H1 (cell line): ENCODE measurements around the gene KLKB1. TPM values are rescaled to one million over a fixed set of nuclear protein-coding genes. Genes with fewer than 3 reads are reported as not detected.

Source experiments
- CTCF ChIA-PET: fragments of 300-600 bp; sonication (Branson Sonifier 250); formaldehyde crosslinking; loops from one replicate; lab custom pipeline; 2021; ENCODE audit not compliant: partially characterized antibody; lab: Charles Lee
- POLR2A ChIA-PET: fragments of 300-600 bp; sonication (Branson Sonifier 250); formaldehyde crosslinking; loops from one replicate; lab custom pipeline; 2021; ENCODE audit warnings: inconsistent platforms; ENCODE audit not compliant: partially characterized antibody; lab: Charles Lee
- DNase-seq, 2 experiments: peaks; one replicate each; pipeline versions ENCODE4 v3.0.0 to v3.0.0-alpha.2; 2010 to 2022; ENCODE audit warnings: low spot score in 2 of 2, low read depth in 1 of 2, mixed read lengths in 1 of 2
- FAIRE-seq: peaks from 2 replicates; lab custom pipeline; 2011; peaks lifted over from hg19 to GRCh38; lab: Jason Lieb, UNC
- H2AFZ ChIP-seq: 2 replicates; pipeline ENCODE4 v1.8.1; 2012; ENCODE audit warnings: low read length, inconsistent platforms
- H2AK5ac ChIP-seq: 2 replicates; pipeline ENCODE4 v1.6.1; 2013; ENCODE audit warnings: low read depth, low read length
- H2BK120ac ChIP-seq: replicated peaks from 2 replicates; pipeline ENCODE3; 2013; ENCODE audit warnings: low read depth, low read length, inconsistent platforms
- H2BK12ac ChIP-seq: 2 replicates; pipeline ENCODE4 v1.6.1; 2013; ENCODE audit warnings: low read depth, low read length
- H2BK15ac ChIP-seq: 2 replicates; pipeline ENCODE4 v1.6.1; 2013; ENCODE audit warnings: low read length
- H2BK20ac ChIP-seq: 2 replicates; pipeline ENCODE4 v1.6.1; 2013; ENCODE audit warnings: low read length
- H2BK5ac ChIP-seq: 2 replicates; pipeline ENCODE4 v1.6.1; 2013; ENCODE audit warnings: low read depth, low read length
- H3K14ac ChIP-seq: 2 replicates; pipeline ENCODE4 v1.6.1; 2013; ENCODE audit warnings: inconsistent platforms; ENCODE audit not compliant: insufficient read length
- H3K18ac ChIP-seq: 2 replicates; pipeline ENCODE4 v1.6.1; 2013; ENCODE audit warnings: low read length; ENCODE audit errors: extremely low read depth
- H3K23ac ChIP-seq: 2 replicates; pipeline ENCODE4 v1.6.1; 2013; ENCODE audit warnings: inconsistent platforms; ENCODE audit not compliant: insufficient read length
- H3K23me2 ChIP-seq: 2 replicates; pipeline ENCODE4 v1.6.1; 2013; ENCODE audit warnings: low read depth, low read length
- H3K27ac ChIP-seq: 2 replicates; pipeline ENCODE4 v1.6.1; 2011; ENCODE audit warnings: low read depth, low read length, inconsistent platforms
- H3K27me3 ChIP-seq, 4 experiments: replicated peaks in 1 of 4; 1 replicate in 1 of 4; 2 replicates in 3 of 4; pipeline versions ENCODE4 v1.6.1 to v1.8.1; 2011 to 2013; ENCODE audit warnings: low read length in 3 of 4, mild to moderate bottlenecking in 3 of 4, inconsistent platforms in 2 of 4, mixed read lengths in 2 of 4, moderate library complexity in 1 of 4; ENCODE audit not compliant: control insufficient read depth in 3 of 4, insufficient read depth in 3 of 4; ENCODE audit errors: extremely low read depth in 1 of 4
- H3K36me3 ChIP-seq, 4 experiments: 2 replicates each; pipeline versions ENCODE4 v1.6.1 to v1.8.1; 2011 to 2013; ENCODE audit warnings: mild to moderate bottlenecking in 4 of 4, low read length in 3 of 4, moderate library complexity in 2 of 4, control low read depth in 1 of 4, inconsistent platforms in 1 of 4; ENCODE audit not compliant: insufficient read depth in 4 of 4, control insufficient read depth in 2 of 4
- H3K4ac ChIP-seq: replicated peaks from 2 replicates; pipeline ENCODE3; 2013; ENCODE audit warnings: low read length, low read depth, mixed read lengths, inconsistent platforms; ENCODE audit not compliant: insufficient read length
- H3K4me1 ChIP-seq, 4 experiments: replicated peaks in 1 of 4; 1 replicate in 1 of 4; 2 replicates in 3 of 4; pipeline versions ENCODE4 v1.6.1 to v1.8.1; 2011 to 2013; ENCODE audit warnings: low read length in 3 of 4, inconsistent platforms in 2 of 4, mixed read lengths in 1 of 4; ENCODE audit not compliant: insufficient read depth in 4 of 4, control insufficient read depth in 3 of 4
- H3K4me2 ChIP-seq, 2 experiments: 2 replicates each; pipeline versions ENCODE4 v1.6.1 to v1.8.1; 2011 to 2013; ENCODE audit warnings: low read depth in 2 of 2, low read length in 2 of 2, control low read depth in 1 of 2, inconsistent platforms in 1 of 2, mild to moderate bottlenecking in 1 of 2; ENCODE audit not compliant: insufficient read depth in 1 of 2
- H3K4me3 ChIP-seq, 4 experiments: fragments of 200-600, 300-600 bp in 1 of 4; sonication (generic), shearing (Covaris generic), sonication (Bioruptor Twin) in 1 of 4; 2 replicates each; pipeline versions ENCODE4 v1.5.1 to v1.8.1; 2011 to 2016; ENCODE audit warnings: low read length in 4 of 4, low read depth in 3 of 4, control low read depth in 2 of 4, inconsistent platforms in 2 of 4, mild to moderate bottlenecking in 2 of 4, mixed read lengths in 1 of 4, moderate library complexity in 1 of 4; ENCODE audit not compliant: insufficient read depth in 2 of 4; ENCODE audit errors: extremely low read depth in 1 of 4
- H3K56ac ChIP-seq: replicated peaks from 2 replicates; pipeline ENCODE3; 2013; ENCODE audit warnings: low read depth, mild to moderate bottlenecking, mixed read lengths, low read length, inconsistent platforms; ENCODE audit not compliant: insufficient read length
- H3K79me1 ChIP-seq: 2 replicates; pipeline ENCODE4 v1.6.1; 2013; ENCODE audit warnings: low read depth, low read length, control low read depth
- H3K79me2 ChIP-seq, 2 experiments: 2 replicates each; pipeline versions ENCODE4 v1.6.1 to v1.8.1; 2012 to 2013; ENCODE audit warnings: low read length in 2 of 2, mild to moderate bottlenecking in 2 of 2, inconsistent platforms in 1 of 2; ENCODE audit not compliant: insufficient read depth in 2 of 2, control insufficient read depth in 1 of 2
- H3K9ac ChIP-seq, 4 experiments: replicated peaks in 1 of 4; 1 replicate in 1 of 4; 2 replicates in 3 of 4; pipeline versions ENCODE4 v1.6.1 to v1.8.1; 2011 to 2013; ENCODE audit warnings: low read depth in 3 of 4, low read length in 3 of 4, control low read depth in 2 of 4, mild to moderate bottlenecking in 2 of 4, moderate library complexity in 2 of 4, inconsistent platforms in 1 of 4; ENCODE audit errors: extremely low read depth in 1 of 4
- H3K9me3 ChIP-seq, 2 experiments: 2 replicates each; pipeline versions ENCODE4 v1.6.1 to v1.8.1; 2012 to 2013; ENCODE audit warnings: mild to moderate bottlenecking in 2 of 2, moderate library complexity in 2 of 2, control low read depth in 1 of 2, inconsistent platforms in 1 of 2, low read depth in 1 of 2, low read length in 1 of 2, mixed read lengths in 1 of 2; ENCODE audit not compliant: insufficient read depth in 2 of 2
- H4K20me1 ChIP-seq, 2 experiments: replicated peaks in 1 of 2; 2 replicates each; pipeline versions ENCODE3 to v1.8.1; 2011 to 2013; ENCODE audit warnings: inconsistent platforms in 2 of 2, low read length in 2 of 2, mild to moderate bottlenecking in 1 of 2; ENCODE audit not compliant: insufficient read depth in 2 of 2, control insufficient read depth in 1 of 2
- H4K5ac ChIP-seq: 2 replicates; pipeline ENCODE4 v1.6.1; 2013; ENCODE audit warnings: low read length, low read depth, mixed read lengths, inconsistent platforms; ENCODE audit not compliant: insufficient read length
- H4K8ac ChIP-seq: 2 replicates; pipeline ENCODE4 v1.8.0; 2013; ENCODE audit warnings: mild to moderate bottlenecking, moderate library complexity, low read length, inconsistent platforms; ENCODE audit not compliant: insufficient read depth; ENCODE audit errors: extremely low read depth
- H4K91ac ChIP-seq: replicated peaks from 2 replicates; pipeline ENCODE3; 2013; ENCODE audit warnings: low read length, mixed read lengths, inconsistent platforms; ENCODE audit not compliant: insufficient read length
- CEBPB ChIP-seq: IDR thresholded peaks from 2 replicates; pipeline ENCODE4 v1.6.1; 2012; ENCODE audit warnings: low read depth, low read length
- CHD1 ChIP-seq: IDR thresholded peaks from 2 replicates; pipeline ENCODE4 v1.6.1; 2012; ENCODE audit warnings: low read depth, low read length, improper control_type of control experiment
- E2F6 ChIP-seq: IDR thresholded peaks from 2 replicates; pipeline ENCODE4 v1.6.1; 2012; ENCODE audit warnings: inconsistent platforms
- GABPA ChIP-seq: IDR thresholded peaks from 2 replicates; pipeline ENCODE4 v1.6.1; 2011; ENCODE audit warnings: mild to moderate bottlenecking, low read length, moderate library complexity, borderline replicate concordance; ENCODE audit not compliant: insufficient read depth
- KDM5A ChIP-seq: fragments of 200-600 bp; IDR thresholded peaks from 2 replicates; pipeline ENCODE4 v1.7.1; 2012; ENCODE audit warnings: mild to moderate bottlenecking, low read length, inconsistent platforms, mixed read lengths
- MAFK ChIP-seq: IDR thresholded peaks from 2 replicates; pipeline ENCODE4 v1.6.1; 2012; ENCODE audit warnings: low read depth, mild to moderate bottlenecking, improper control_type of control experiment, low read length
- RBBP5 ChIP-seq: IDR thresholded peaks from 2 replicates; pipeline ENCODE4 v1.7.1; 2012; ENCODE audit warnings: low read depth, mild to moderate bottlenecking, inconsistent platforms, low read length, moderate library complexity, borderline replicate concordance
- SIX5 ChIP-seq: IDR thresholded peaks from 2 replicates; pipeline ENCODE4 v1.6.1; 2011; ENCODE audit warnings: mild to moderate bottlenecking, low read depth, low read length
- SRF ChIP-seq: IDR thresholded peaks from 2 replicates; pipeline ENCODE4 v1.6.1; 2011; ENCODE audit warnings: mild to moderate bottlenecking, low read depth, low read length, moderate library complexity
- TBP ChIP-seq: IDR thresholded peaks from 2 replicates; pipeline ENCODE4 v1.6.1; 2011; ENCODE audit warnings: low read depth, low read length, improper control_type of control experiment
- ZNF274 ChIP-seq: IDR thresholded peaks from 2 replicates; pipeline ENCODE4 v1.7.0; 2012; ENCODE audit warnings: low read length, borderline replicate concordance; ENCODE audit errors: extremely low read depth
- WGBS, 2 experiments: shearing (Covaris generic) in 1 of 2; methylation state at CpG; one replicate each; pipeline versions ENCODE4 v1.1.6 to v1.1.7; 2013 to 2015; ENCODE audit warnings: low lambda C conversion rate in 2 of 2, mixed read lengths in 2 of 2, inconsistent platforms in 1 of 2, low coverage in 1 of 2, missing lambda C conversion rate in 1 of 2; ENCODE audit not compliant: insufficient replicate concordance in 2 of 2, insufficient coverage in 1 of 2, insufficient read length in 1 of 2; ENCODE audit errors: extremely low coverage in 1 of 2, missing lambda C conversion rate in 1 of 2; 5-methylcytosine and 5-hydroxymethylcytosine counted together
- polyA plus RNA-seq, 7 experiments: library from polyadenylated mRNA; depleted of rRNA in 3 of 7; stranded (reverse) in 5 of 7; unstranded in 2 of 7; fragments of >200 nt in 5 of 7; fragments of 200-250 nt in 2 of 7; gene quantifications; 1 replicate in 5 of 7; 2 replicates in 1 of 7; 4 replicates in 1 of 7; pipeline versions ENCODE4 v1.2.1 to v1.2.3, GENCODE V29; 2011 to 2013; ENCODE audit warnings: missing spikeins in 2 of 7, mixed read lengths in 2 of 7
- total RNA-seq: library from RNA; stranded (reverse); fragmentation: NEBNext Ultra II Directional; extraction: Animal tissue kit (Norgen Biotek cat#: 25700); gene quantifications from 2 replicates; pipeline ENCODE4 v1.2.1, GENCODE V29; 2021

Gene KLKB1
- total and polyA plus RNA-seq, 2 of the 8 experiments (the other 6 are each of a cell fraction or from before 2014, with no cell fraction given) = 12.0 to 20.9 TPM

- peak overlapping the region; percentile 56; the same call in 1 of the 2 replicates for H2BK12ac ChIP-seq
- H3K9me3 ChIP-seq = no peaks in the 10 kb centered on the region
- H3K23me2 ChIP-seq = no peaks in the 10 kb centered on the region
- no peak overlapping the region for H3K4me3 ChIP-seq
- H3K4me1 ChIP-seq = peaks cover 0 to 3% (median 1%) of the 10 kb centered on the region in 4 experiments; a peak in 2 of 7 replicates
- no peak overlapping the region for H3K27ac ChIP-seq
- H3K18ac ChIP-seq = no peak overlapping the region
- H3K23ac ChIP-seq = no peak overlapping the region
- H3K79me1 ChIP-seq = no peaks in the 10 kb centered on the region
- no peak overlapping the region for H4K8ac ChIP-seq
- ChIA-PET CTCF (interaction anchor here (0.7 kb wide), 1 partner anchor 119 kb away, joined by 3 read pairs; no protein-coding TSS in a partner anchor), POLR2A (interaction anchor here (0.7 to 1.1 kb wide), 2 partner anchors 11 to 29 kb away, joined by 3 read pairs; no protein-coding TSS in a partner anchor)
- 0 out of 2 replicates have a peak overlapping the region, but pooled peaks have one; percentile 8 for H2BK15ac ChIP-seq
- no peak overlapping the region for H3K56ac ChIP-seq
- no peak overlapping the region for H2BK120ac ChIP-seq
- H4K20me1 ChIP-seq = no peaks in the 10 kb centered on the region
- WGBS, 2 experiments = 94% methylated on average over 9 of the region's 9 CpGs; no CpG with 5 or more reads in 1 of the 2 experiments
- DNase-seq = no peak
- no peak overlapping the region for H4K5ac ChIP-seq
- peak overlapping the region; percentile 6; the same call in 1 of the 2 replicates for H2BK20ac ChIP-seq
- FAIRE-seq = no peak
- no peaks in the 10 kb centered on the region for H3K27me3 ChIP-seq
- H2AK5ac ChIP-seq = no peak overlapping the region
- H3K4me2 ChIP-seq = no peak overlapping the region
- no peaks in the 10 kb centered on the region for H3K79me2 ChIP-seq
- H3K4ac ChIP-seq = no peak overlapping the region
- H3K14ac ChIP-seq = no peak overlapping the region
- no peak for TF ChIP-seq SIX5
- no peak for TF ChIP-seq TBP
- no peak for TF ChIP-seq ZNF274
- TF ChIP-seq CHD1 = no peak
- no peak for TF ChIP-seq GABPA
- no peak for TF ChIP-seq MAFK
- TF ChIP-seq CEBPB = no peak
- TF ChIP-seq RBBP5 = no peak
- TF ChIP-seq KDM5A = no peak
- no peak for TF ChIP-seq SRF
- no peak for TF ChIP-seq E2F6
- H4K91ac ChIP-seq = no peak overlapping the region
- H2BK5ac ChIP-seq = no peak overlapping the region
- no peak overlapping the region for H3K9ac ChIP-seq
- H2AFZ ChIP-seq = peak overlapping the region; percentile 41; the same call in 1 of the 2 replicates
- H3K36me3 ChIP-seq = no peaks in the 10 kb centered on the region
These were observed 43.9 kb downstream of the KLKB1 start for GRCh38 chr4:186271081-186271678.
